Mesothelial cell of epicardium (in vitro differentiated cells): ENCODE data around the gene DHRS7. TPM values are rescaled to one million over a fixed set of nuclear protein-coding genes. Genes with fewer than 3 reads are reported as not detected.

Source experiments
- DNase-seq, 2 experiments: peaks; one replicate each; pipeline ENCODE4 v3.0.0; 2021; ENCODE audit warnings: low spot score in 2 of 2; ENCODE audit not compliant: unreplicated experiment in 2 of 2
- H3K27ac Mint-ChIP-seq: 2 replicates; pipeline ENCODE4 v1.8.0; 2021; ENCODE audit warnings: mixed read lengths
- H3K27me3 Mint-ChIP-seq: 2 replicates; pipeline ENCODE4 v1.8.0; 2021; ENCODE audit warnings: low read depth, mixed read lengths
- H3K36me3 Mint-ChIP-seq: 2 replicates; pipeline ENCODE4 v1.8.0; 2021; ENCODE audit warnings: mixed read lengths
- H3K4me1 Mint-ChIP-seq: 2 replicates; pipeline ENCODE4 v1.8.0; 2021; ENCODE audit warnings: mixed read lengths
- H3K4me3 Mint-ChIP-seq: 2 replicates; pipeline ENCODE4 v1.8.0; 2021; ENCODE audit warnings: mild to moderate bottlenecking, moderate library complexity, mixed read lengths
- H3K9me3 Mint-ChIP-seq: 2 replicates; pipeline ENCODE4 v1.8.0; 2021; ENCODE audit warnings: mixed read lengths
- total RNA-seq: library from RNA; stranded (reverse); gene quantifications from 3 replicates; pipeline ENCODE4 v1.2.1, GENCODE V29; 2021
- TF ChIP-seq, protein P1 (sequence below): fragments of 200-600 bp; sonication (generic); IDR thresholded peaks from one replicate; pipeline ENCODE4 v1.5.0; 2021; ENCODE audit warnings: antibody characterized with exemption; ENCODE audit not compliant: unreplicated experiment

DHRS7 gene
- total RNA-seq, 1 donor from 2014 or later = 33.5 TPM

DNA sequence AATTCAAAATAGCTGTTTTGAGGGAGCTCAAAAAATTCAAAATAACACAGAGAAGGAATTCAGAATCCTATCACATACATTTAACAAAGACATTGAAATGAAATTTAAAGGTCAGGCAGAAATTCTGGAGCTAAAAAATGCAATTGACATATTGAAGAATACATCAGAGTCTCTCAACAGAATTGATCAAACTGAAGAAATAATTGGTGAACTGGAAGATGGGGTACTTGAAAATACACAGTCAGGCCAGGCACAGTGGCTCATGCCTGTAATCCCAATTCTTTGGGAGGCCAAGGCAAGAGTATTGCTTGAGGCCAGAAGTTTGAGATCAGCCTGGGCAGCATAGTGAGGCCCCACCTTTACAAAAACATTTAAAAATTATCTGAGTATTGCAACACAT, 34.1 kb upstream of the DHRS7 start:
- DNase-seq = no peak
- Mint-ChIP-seq H3K9me3 (peaks cover 21% of the 10 kb centered on the region), H3K36me3 (no peaks in the 10 kb centered on the region), H3K4me3 (no peak overlapping the region), H3K27me3 (no peaks in the 10 kb centered on the region), H3K4me1 (no peaks in the 10 kb centered on the region), H3K27ac (no peak overlapping the region)
- TF ChIP-seq, protein P1, sequence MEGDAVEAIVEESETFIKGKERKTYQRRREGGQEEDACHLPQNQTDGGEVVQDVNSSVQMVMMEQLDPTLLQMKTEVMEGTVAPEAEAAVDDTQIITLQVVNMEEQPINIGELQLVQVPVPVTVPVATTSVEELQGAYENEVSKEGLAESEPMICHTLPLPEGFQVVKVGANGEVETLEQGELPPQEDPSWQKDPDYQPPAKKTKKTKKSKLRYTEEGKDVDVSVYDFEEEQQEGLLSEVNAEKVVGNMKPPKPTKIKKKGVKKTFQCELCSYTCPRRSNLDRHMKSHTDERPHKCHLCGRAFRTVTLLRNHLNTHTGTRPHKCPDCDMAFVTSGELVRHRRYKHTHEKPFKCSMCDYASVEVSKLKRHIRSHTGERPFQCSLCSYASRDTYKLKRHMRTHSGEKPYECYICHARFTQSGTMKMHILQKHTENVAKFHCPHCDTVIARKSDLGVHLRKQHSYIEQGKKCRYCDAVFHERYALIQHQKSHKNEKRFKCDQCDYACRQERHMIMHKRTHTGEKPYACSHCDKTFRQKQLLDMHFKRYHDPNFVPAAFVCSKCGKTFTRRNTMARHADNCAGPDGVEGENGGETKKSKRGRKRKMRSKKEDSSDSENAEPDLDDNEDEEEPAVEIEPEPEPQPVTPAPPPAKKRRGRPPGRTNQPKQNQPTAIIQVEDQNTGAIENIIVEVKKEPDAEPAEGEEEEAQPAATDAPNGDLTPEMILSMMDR = no peak

DNA sequence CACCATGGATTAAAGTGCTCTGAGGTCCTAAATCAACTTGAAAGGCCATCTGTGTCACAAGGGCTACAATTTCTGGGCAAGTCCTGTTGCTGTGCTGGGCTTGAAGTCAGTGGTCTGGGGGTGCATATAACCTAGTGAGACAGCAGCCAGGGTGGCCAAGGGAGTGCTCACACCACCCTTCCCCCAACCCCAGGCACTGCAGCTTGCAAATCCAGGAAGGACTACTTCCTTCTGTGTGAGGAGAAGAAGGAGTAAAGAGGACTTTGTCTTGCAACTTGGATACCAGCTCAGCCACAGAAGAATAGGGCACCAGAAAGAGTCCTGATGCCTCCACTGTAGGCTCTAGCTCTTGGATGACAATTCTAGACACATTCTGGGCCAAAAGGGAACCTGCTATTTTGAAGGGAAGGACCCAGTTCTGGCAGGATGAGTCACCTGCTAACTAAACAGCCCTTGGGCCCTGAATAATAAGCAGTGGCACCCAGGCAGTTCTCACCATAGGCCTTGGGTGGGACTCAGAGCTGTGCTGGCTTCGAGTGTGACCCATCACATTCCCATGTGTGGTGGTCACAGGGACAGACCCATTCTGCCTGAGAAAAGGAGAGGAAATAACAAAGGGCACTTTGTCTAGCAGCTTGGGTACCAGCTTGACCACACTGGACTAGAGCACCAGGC, 32.6 kb upstream of the DHRS7 start:
- no peak for DNase-seq
- Mint-ChIP-seq H3K4me3 (no peak overlapping the region), H3K27me3 (no peaks in the 10 kb centered on the region), H3K27ac (no peak overlapping the region), H3K9me3 (peaks cover 21% of the 10 kb centered on the region), H3K36me3 (no peaks in the 10 kb centered on the region), H3K4me1 (no peaks in the 10 kb centered on the region)
- TF ChIP-seq, protein P1 = no peak

DNA sequence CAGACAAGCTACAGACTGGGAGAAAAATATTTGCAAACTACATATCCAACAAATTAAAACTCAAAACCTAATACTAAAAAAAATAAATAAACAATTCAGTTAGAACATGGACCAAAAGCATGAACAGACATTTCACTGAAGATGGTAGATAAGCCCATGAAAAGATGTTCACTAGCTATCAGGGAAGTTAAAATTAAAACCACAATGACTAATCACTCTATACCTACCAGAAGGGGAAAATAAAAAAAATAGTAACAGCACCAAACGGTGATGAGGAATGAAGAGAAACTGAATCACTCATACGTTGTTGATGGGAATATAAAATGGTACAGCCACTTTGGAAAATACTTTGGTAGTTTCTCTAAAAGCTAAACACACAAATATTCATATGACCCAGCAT, 31.1 kb upstream of the DHRS7 start:
- Mint-ChIP-seq H3K27me3 (no peaks in the 10 kb centered on the region), H3K9me3 (peaks cover 18% of the 10 kb centered on the region), H3K36me3 (no peaks in the 10 kb centered on the region), H3K27ac (no peak overlapping the region), H3K4me1 (no peaks in the 10 kb centered on the region), H3K4me3 (no peak overlapping the region)
- no peak for DNase-seq
- TF ChIP-seq, protein P1 = no peak

DNA sequence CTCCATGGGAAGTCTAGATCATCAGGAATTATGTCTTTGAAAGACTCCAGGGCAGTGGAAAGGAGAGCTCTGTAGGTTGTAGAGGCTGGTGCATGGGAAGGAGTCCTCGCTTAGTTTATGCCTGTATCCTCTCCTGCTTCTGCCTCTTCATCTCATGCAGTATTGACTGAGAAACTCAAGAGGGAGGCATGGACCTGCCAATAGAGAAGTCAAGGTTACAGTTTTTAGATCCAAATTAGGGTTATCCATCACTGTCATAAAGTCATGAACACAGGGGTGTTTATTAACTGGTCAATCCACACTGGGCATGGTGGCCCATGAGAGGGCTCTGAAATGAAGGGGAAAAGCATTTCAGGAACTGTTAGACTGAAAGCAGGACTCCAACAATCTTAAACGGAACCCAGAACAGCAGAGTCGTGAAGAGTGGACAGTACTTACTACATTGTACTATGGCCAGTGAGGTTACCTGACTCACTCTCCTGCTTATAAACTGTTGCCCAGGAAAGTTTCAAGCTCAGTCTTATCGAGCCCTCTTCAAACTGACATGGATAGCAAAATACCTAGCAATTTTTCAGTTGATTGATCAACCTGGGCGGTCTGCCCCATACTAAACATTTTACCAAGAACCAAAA, 30.1 kb upstream of the DHRS7 start:
- H3K36me3 Mint-ChIP-seq = no peaks in the 10 kb centered on the region
- H3K9me3 Mint-ChIP-seq = peaks cover 13% of the 10 kb centered on the region
- H3K4me3 Mint-ChIP-seq = no peak overlapping the region
- peaks cover 4% of the 10 kb centered on the region for H3K4me1 Mint-ChIP-seq
- DNase-seq = no peak
- H3K27me3 Mint-ChIP-seq = no peaks in the 10 kb centered on the region
- TF ChIP-seq, protein P1 = no peak
- H3K27ac Mint-ChIP-seq = no peak overlapping the region

DNA sequence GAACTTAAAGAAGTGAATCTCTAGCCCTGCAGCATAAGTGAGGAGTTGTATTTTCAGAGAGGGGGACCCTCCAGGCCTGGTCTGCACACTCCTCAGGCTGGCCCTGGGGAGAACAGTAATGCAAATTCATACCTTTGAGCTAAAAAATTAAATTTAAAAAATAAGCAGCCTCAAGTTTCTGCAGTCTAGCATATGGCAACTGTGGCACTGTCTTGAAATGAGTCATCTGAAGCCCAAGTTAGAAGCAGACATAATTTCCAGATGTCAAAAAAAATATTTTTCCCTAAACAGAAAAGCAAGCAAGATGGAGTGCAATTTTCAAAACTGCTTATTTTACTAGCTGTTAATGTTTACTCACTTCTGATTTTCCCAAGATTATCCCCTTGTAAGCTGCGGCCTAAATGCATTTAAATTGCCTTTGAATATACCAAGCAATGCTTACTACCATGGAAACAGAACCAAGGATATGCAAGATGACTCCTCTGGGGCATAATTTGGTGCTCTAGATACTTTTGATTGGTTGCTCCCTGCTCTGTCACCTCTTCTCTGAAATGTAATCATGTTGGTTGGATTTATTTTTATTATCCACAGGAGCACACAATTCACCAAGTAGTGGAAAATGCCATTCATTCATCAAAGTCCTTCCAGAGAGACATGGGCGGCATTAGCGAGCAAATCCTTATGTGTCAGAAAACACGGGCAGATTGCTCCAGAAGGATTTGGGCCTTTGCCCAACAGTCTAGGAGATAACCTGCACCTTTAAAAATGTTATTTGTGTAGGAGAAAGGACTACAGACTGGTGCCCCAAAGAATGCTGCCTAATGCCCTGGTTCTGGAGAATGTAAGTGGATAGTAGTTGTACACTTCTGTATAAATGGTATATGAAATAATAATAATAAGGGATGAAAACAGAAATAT, 25.0 kb upstream of the DHRS7 start:
- Mint-ChIP-seq H3K9me3 (no peaks in the 10 kb centered on the region), H3K36me3 (no peaks in the 10 kb centered on the region), H3K27ac (no peak overlapping the region), H3K4me3 (no peak overlapping the region), H3K27me3 (peaks cover 11% of the 10 kb centered on the region), H3K4me1 (peaks cover 4% of the 10 kb centered on the region)
- no peak for DNase-seq
- TF ChIP-seq, protein P1 = no peak
